Mucosa of descending colon (tissue), 3 donors: Measurements from ENCODE around the gene RB1. TPM values are rescaled to one million over a fixed set of nuclear protein-coding genes. Genes with fewer than 3 reads are reported as not detected.

Experiments used
- ATAC-seq: fragments of 200-7000 bp; cut with Tn5 transposase; one replicate; pipeline ENCODE4 v1.9.1; 2020; ENCODE audit warnings: mild to moderate bottlenecking, moderate library complexity
- DNase-seq, 3 donors: peaks; one replicate each; pipeline ENCODE4 v3.0.0-alpha.2; 2020
- H3K36me3 ChIP-seq: fragments of 200-600 bp; one replicate; pipeline ENCODE4 v1.8.0; 2021; ENCODE audit warnings: low read depth, mild to moderate bottlenecking
- H3K4me1 ChIP-seq: fragments of 200-600 bp; one replicate; pipeline ENCODE4 v1.8.0; 2021; ENCODE audit warnings: low read depth, mild to moderate bottlenecking
- H3K4me3 ChIP-seq: fragments of 200-600 bp; one replicate; pipeline ENCODE4 v1.8.0; 2021; ENCODE audit warnings: mild to moderate bottlenecking
- H3K9me3 ChIP-seq: fragments of 200-600 bp; one replicate; pipeline ENCODE4 v1.8.0; 2021; ENCODE audit warnings: mild to moderate bottlenecking
- intact Hi-C, 2 donors: fragments of 100-400 bp; cut with DNase I in 1 of 2; cut with micrococcal nuclease in 1 of 2; formaldehyde crosslinking; loops; one replicate each; pipeline versions ENCODE4 v1.11.0 to v1.11.1; 2022; cut with DNase I, micrococcal nuclease
- total RNA-seq, 3 donors: library from RNA; stranded (reverse); fragmentation: NEBNext Ultra II Directional in 2 of 3; extraction: Animal tissue kit (Norgen Biotek cat#: 25700) in 2 of 3; gene quantifications; one replicate each; pipeline versions ENCODE4 v1.2.1 to v1.2.4, GENCODE V29; 2021 to 2023
- TF ChIP-seq, protein P1 (sequence below): fragments of 200-600 bp; IDR thresholded peaks from one replicate; pipeline ENCODE4 v1.8.0; 2022; ENCODE audit warnings: antibody characterized with exemption, mild to moderate bottlenecking
- donor health status: DM: no; HTN: no; CAD: no; lungs with moderate emphysema.
- donor health status: DM: no; HTN: no; CAD: no.
- donor health status: DM: no; HTN: yes; CAD: no.

RB1 gene
- total RNA-seq, 3 donors from 2014 or later: 23.4 to 30.0 (median 29.3) TPM

DNA sequence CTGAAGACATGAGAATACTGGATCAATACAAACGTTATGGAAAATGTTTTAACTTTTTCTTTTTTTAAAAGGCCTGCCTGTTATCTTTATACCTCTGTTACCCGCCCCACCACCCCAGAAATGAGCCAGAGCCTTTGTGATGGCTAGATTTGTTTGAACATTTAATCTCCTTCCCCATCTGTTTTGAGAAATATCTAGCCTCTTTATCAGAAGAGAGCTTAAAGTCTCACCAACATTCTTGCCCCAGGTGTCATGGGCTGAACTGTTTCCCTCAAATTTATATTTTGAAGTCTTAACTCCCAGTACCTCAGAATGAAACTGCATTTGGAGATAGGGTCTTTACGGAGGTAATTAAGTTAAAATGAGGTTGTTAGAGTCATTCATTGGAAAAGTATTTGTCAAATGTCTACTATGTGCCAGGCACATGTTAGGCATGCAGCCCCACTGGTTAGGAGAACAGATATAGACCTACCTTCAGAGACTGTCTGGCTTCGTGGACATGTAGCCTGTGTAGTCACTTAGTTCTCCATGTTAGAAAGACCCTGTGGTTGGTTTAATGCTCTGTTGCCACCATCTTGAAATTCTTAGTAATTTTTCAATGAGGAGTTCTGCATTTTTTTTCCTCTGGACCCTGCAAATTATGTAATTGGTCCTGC is 6.3 kb upstream of the RB1 start:
- Histone ChIP-seq H3K36me3 (no peaks in the 10 kb centered on the region), H3K4me3 (no peak overlapping the region), H3K9me3 (no peaks in the 10 kb centered on the region), H3K4me1 (no peaks in the 10 kb centered on the region)
- intact Hi-C loops: no loop called here
- ATAC-seq: no peak
- TF ChIP-seq, protein P1, sequence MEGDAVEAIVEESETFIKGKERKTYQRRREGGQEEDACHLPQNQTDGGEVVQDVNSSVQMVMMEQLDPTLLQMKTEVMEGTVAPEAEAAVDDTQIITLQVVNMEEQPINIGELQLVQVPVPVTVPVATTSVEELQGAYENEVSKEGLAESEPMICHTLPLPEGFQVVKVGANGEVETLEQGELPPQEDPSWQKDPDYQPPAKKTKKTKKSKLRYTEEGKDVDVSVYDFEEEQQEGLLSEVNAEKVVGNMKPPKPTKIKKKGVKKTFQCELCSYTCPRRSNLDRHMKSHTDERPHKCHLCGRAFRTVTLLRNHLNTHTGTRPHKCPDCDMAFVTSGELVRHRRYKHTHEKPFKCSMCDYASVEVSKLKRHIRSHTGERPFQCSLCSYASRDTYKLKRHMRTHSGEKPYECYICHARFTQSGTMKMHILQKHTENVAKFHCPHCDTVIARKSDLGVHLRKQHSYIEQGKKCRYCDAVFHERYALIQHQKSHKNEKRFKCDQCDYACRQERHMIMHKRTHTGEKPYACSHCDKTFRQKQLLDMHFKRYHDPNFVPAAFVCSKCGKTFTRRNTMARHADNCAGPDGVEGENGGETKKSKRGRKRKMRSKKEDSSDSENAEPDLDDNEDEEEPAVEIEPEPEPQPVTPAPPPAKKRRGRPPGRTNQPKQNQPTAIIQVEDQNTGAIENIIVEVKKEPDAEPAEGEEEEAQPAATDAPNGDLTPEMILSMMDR: no peak
- no peak for DNase-seq

DNA sequence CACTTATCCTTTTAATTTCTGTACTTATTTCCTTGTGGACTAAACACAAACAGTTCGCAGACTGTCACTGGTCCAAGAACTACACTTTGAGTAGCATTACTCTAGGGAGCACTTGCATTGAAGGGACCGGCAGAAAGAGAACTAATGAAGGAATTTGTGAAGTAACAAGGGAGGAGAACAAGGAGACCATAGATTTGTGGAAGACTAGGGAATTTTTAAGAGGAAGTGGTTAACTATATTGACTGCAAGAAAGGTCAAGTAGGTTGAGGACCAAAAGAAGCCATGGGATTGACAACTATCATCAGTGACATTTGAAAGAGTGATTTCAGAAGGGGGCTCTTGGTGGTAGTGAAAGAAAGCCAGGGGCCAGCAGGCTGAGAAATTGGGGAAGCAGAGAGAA is 4.0 kb upstream of the RB1 start:
- TF ChIP-seq, protein P1: no peak
- no peaks in the 10 kb centered on the region for H3K9me3 ChIP-seq
- DNase-seq: no peak
- H3K4me1 ChIP-seq: peaks cover 1% of the 10 kb centered on the region
- H3K4me3 ChIP-seq: no peak overlapping the region
- no peak for ATAC-seq
- H3K36me3 ChIP-seq: no peaks in the 10 kb centered on the region
- intact Hi-C loops: no loop called here

DNA sequence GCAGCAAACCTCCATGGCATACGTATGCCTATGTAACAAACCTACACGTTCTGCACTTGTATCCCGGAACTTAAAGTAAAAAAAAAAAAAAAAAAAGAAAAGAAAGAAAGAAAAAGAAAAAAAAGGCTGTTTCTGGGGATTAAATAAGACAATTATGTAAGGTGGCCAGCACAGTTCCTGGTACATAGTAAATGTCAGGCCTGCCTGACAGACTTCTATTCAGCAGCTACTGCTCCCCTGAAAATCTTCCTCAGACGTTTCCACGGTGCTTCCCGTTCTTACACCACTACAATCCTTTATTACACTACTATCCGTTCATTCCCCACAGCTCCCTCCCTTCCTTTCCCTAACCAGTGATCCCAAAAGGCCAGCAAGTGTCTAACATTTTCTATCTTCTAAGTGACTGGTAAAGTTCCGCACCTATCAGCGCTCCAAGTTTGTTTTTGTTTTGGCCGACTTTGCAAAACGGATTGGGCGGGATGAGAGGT is 636 bp upstream of the RB1 start:
- TF ChIP-seq, protein P1: no peak
- no peak for DNase-seq
- H3K4me1 ChIP-seq: peaks cover 11% of the 10 kb centered on the region
- no peaks in the 10 kb centered on the region for H3K9me3 ChIP-seq
- no peaks in the 10 kb centered on the region for H3K36me3 ChIP-seq
- ATAC-seq: peak; percentile 28
- H3K4me3 ChIP-seq: peak overlapping the region; percentile 91
- intact Hi-C loops: no loop called here

DNA sequence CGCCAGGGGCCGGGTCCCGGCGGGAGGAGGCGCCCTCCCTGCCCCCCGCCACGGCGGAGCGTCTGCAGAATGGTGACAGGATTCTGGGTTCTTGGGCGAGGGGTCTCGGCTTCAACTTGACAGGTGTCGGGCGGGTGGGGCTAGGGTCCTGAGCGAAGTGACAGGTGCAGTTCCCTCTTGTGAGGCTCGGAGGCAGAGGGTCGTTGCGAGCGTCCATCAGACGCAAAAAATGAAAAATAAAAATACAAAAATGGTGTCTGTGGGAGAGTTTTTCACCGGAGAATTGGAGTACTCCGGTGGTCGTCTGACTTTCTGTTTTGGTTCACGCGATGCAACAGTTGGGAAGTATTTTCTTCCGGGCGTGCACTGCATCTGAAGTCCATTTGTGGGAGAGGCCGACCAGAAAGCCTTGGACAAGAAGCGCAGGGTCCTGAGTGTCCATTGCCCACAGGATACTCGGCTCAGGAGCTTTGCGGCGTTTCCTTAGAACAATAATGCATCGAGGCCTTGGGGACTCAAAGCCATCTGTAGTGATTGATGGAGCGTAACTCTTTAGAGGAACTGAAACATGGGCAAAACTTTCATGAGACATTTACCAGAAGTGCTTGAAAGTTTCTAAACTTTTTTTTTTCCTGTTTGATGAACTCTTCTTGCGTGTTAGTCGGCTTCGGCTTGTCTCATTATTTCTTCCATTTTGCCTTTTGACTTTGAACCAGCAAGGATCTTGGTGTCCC is 759 bp downstream of the RB1 start:
- no peaks in the 10 kb centered on the region for H3K36me3 ChIP-seq
- H3K4me3 ChIP-seq: peak overlapping the region; percentile 91
- peak in 2 of 3 donors; percentile 51 to 58 for DNase-seq
- peak; percentile 32 for ATAC-seq
- no peaks in the 10 kb centered on the region for H3K9me3 ChIP-seq
- intact Hi-C loops: no loop called here
- TF ChIP-seq, protein P1: no peak
- peaks cover 11% of the 10 kb centered on the region for H3K4me1 ChIP-seq

DNA sequence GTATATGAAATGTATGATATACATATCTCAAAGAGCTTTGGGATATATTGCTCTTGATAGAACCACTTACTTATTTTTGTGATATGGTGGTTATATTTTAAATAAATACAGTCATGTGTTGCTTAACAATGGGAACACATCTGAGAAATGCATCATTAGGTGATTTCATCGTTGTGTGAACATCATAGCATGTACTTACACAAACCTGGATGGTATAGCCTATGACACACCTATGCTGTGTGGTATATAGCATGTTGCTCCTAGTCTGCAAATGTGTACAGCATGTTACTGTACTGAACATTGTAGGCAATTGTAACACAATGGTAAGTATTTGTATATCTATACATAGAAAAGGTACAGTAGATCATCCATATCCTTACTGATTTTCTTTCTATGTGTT is 7.7 kb downstream of the RB1 start:
- H3K4me3 ChIP-seq: no peak overlapping the region
- ATAC-seq (no peak), DNase-seq (no peak)
- no peaks in the 10 kb centered on the region for H3K36me3 ChIP-seq
- intact Hi-C loops: no loop called here
- H3K9me3 ChIP-seq: no peaks in the 10 kb centered on the region
- no peaks in the 10 kb centered on the region for H3K4me1 ChIP-seq
- TF ChIP-seq, protein P1: no peak
